ENCODE results near the gene MAP3K5. TPM values are rescaled to one million over a fixed set of nuclear protein-coding genes. Genes with fewer than 3 reads are reported as not detected.

Gene MAP3K5
- total and polyA plus RNA-seq, 9 of the 15 experiments (the other 6 are each of a cell fraction or from before 2014, with no cell fraction given) = 2.2 to 13.0 (median 9.9) TPM

DNA sequence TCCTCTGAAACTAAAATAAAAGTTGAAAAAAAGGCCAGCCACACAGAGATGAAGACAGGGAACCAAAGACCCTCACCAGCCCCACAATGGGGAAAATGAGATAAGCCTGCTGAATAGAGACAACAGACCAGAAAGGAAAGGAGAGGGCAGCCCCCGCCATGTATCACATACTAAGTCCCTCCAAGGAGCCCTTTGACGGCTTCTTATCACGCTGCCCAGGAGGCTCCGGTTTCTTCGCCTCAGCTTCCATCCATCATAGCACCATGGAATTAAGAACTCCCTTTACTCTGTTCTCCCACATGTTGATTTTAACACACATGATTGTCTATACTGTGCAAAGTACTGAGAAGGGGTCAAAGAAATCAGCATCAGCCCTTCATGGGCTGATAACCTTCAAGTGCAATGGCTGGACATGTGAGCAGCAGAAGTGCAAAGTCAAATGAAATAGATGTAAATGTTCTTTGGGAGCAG, 54.9 kb downstream of the MAP3K5 start:
- FAIRE-seq (peak; percentile 74), ATAC-seq (peak; percentile 83), DNase-seq (ENCODE audit: extremely low read depth in 1 of 4, low spot score in 3 of 4) (peak; percentile 55 to 90 (median 69))
- H4K20me1 ChIP-seq (replicated peaks; ENCODE audit: control insufficient read depth, insufficient read depth, low read length) = no peaks in the 10 kb centered on the region
- H2AFZ ChIP-seq (ENCODE audit: low read depth, low read length) = peak overlapping the region; percentile 53
- peaks cover 7 to 62% of the 10 kb centered on the region in 2 experiments for H3K4me1 ChIP-seq (replicated peaks in 1 of 2; ENCODE audit: control insufficient read depth in 2 of 2, insufficient read depth in 2 of 2, low read length in 2 of 2)
- H3K36me3 ChIP-seq (ENCODE audit: control insufficient read depth, insufficient read depth, low read length) = no peaks in the 10 kb centered on the region; the same call in 2 of the 3 replicates
- 0 out of 2 replicates have a peak overlapping the region, but pooled peaks have one; percentile 2 for H3K4me3 ChIP-seq
- in situ Hi-C loops (cut with MboI) = no loop called here
- H3K79me2 ChIP-seq (ENCODE audit: control insufficient read depth, insufficient read depth, low read length) = peaks cover 91% of the 10 kb centered on the region
- peak overlapping the region; percentile 0 to 31; a peak in 3 of 4 replicates for H3K9ac ChIP-seq (ENCODE audit: insufficient read depth in 1 of 2, low read depth in 2 of 2, low read length in 2 of 2)
- peaks cover 6% of the 10 kb centered on the region; the same call in 1 of the 2 replicates for H3K9me3 ChIP-seq (replicated peaks; ENCODE audit: control insufficient read depth, insufficient read depth, low read depth, low read length)
- H3K9me1 ChIP-seq (ENCODE audit: control insufficient read depth, insufficient read depth, low read length) = no peaks in the 10 kb centered on the region
- no TSS peak for BruUV-seq (replicated peaks)
- H3K27me3 ChIP-seq (ENCODE audit: control insufficient read depth in 2 of 2, insufficient read depth in 2 of 2, low read length in 2 of 2) = no peaks in the 10 kb centered on the region
- ChIA-PET POLR2A (interaction anchor here (0.7 to 2.4 kb wide), 5 partner anchors 11 to 86 kb away, joined by 3 to 5 read pairs (median 3); no protein-coding TSS in a partner anchor), CTCF (ENCODE audit: low intra/inter-chr PET ratio) (no interaction called here)
- intact Hi-C loops (cut with micrococcal nuclease) = loop anchor here (5.0 kb wide), 1 partner anchor 95 kb away; no protein-coding TSS in a partner anchor
- H3K27ac ChIP-seq (ENCODE audit: extremely low read depth, low read depth, low read length) = peak overlapping the region; percentile 73
- peak overlapping the region; percentile 76 for H3K4me2 ChIP-seq (ENCODE audit: insufficient read depth, low read length)
- 1% methylated on average over 5 of the region's 5 CpGs for WGBS (ENCODE audit: insufficient coverage, low coverage, missing lambda C conversion rate)
- TF ChIP-seq KAT2B (IDR thresholded peaks at IDR 0.05; ENCODE audit: low read depth, low read length) (no peak), SMARCC2 (IDR thresholded peaks at IDR 0.05; ENCODE audit: low read depth) (no peak), ZNF644 (tag; IDR thresholded peaks at IDR 0.05; ENCODE audit: low read depth) (no peak), KDM4B (IDR thresholded peaks at IDR 0.05; ENCODE audit: borderline replicate concordance in 2 of 2, low read depth in 1 of 2) (no peak), ZNF184 (CRISPR knock-in tag; IDR thresholded peaks at IDR 0.05) (no peak), NONO (IDR thresholded peaks at IDR 0.05; ENCODE audit: low read depth in 2 of 2, low read length in 1 of 2) (0 out of 4 replicates have a peak, but pooled peaks of 1 of the 2 experiments have one; percentile 25), GABPA (tag; conservative IDR thresholded peaks at IDR 0.05; ENCODE audit: low read depth) (no peak), HINFP (tag; conservative IDR thresholded peaks at IDR 0.05; ENCODE audit: low read depth) (no peak), POLR2A (conservative IDR thresholded peaks at IDR 0.05) (no peak), SMARCE1 (IDR thresholded peaks at IDR 0.05) (no peak; the same call in 1 of the 2 replicates)
- TF ChIP-seq, protein P1, sequence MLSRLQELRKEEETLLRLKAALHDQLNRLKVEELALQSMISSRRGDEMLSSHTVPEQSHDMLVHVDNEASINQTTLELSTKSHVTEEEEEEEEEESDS (CRISPR knock-in tag; IDR thresholded peaks at IDR 0.05) = no peak
- TF ChIP-seq, protein P2, sequence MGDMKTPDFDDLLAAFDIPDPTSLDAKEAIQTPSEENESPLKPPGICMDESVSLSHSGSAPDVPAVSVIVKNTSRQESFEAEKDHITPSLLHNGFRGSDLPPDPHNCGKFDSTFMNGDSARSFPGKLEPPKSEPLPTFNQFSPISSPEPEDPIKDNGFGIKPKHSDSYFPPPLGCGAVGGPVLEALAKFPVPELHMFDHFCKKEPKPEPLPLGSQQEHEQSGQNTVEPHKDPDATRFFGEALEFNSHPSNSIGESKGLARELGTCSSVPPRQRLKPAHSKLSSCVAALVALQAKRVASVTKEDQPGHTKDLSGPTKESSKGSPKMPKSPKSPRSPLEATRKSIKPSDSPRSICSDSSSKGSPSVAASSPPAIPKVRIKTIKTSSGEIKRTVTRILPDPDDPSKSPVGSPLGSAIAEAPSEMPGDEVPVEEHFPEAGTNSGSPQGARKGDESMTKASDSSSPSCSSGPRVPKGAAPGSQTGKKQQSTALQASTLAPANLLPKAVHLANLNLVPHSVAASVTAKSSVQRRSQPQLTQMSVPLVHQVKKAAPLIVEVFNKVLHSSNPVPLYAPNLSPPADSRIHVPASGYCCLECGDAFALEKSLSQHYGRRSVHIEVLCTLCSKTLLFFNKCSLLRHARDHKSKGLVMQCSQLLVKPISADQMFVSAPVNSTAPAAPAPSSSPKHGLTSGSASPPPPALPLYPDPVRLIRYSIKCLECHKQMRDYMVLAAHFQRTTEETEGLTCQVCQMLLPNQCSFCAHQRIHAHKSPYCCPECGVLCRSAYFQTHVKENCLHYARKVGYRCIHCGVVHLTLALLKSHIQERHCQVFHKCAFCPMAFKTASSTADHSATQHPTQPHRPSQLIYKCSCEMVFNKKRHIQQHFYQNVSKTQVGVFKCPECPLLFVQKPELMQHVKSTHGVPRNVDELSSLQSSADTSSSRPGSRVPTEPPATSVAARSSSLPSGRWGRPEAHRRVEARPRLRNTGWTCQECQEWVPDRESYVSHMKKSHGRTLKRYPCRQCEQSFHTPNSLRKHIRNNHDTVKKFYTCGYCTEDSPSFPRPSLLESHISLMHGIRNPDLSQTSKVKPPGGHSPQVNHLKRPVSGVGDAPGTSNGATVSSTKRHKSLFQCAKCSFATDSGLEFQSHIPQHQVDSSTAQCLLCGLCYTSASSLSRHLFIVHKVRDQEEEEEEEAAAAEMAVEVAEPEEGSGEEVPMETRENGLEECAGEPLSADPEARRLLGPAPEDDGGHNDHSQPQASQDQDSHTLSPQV (IDR thresholded peaks at IDR 0.05) = peak; percentile 49
- TF ChIP-seq, protein P3, sequence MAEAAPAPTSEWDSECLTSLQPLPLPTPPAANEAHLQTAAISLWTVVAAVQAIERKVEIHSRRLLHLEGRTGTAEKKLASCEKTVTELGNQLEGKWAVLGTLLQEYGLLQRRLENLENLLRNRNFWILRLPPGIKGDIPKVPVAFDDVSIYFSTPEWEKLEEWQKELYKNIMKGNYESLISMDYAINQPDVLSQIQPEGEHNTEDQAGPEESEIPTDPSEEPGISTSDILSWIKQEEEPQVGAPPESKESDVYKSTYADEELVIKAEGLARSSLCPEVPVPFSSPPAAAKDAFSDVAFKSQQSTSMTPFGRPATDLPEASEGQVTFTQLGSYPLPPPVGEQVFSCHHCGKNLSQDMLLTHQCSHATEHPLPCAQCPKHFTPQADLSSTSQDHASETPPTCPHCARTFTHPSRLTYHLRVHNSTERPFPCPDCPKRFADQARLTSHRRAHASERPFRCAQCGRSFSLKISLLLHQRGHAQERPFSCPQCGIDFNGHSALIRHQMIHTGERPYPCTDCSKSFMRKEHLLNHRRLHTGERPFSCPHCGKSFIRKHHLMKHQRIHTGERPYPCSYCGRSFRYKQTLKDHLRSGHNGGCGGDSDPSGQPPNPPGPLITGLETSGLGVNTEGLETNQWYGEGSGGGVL (CRISPR knock-in tag; IDR thresholded peaks at IDR 0.05) = no peak
